GM23338 (cell line): ENCODE data around the gene MAPK8IP2. TPM values are rescaled to one million over a fixed set of nuclear protein-coding genes. Genes with fewer than 3 reads are reported as not detected.

Experiments used
- ATAC-seq: fragments of 200-7000 bp; cut with Tn5 transposase; 3 replicates; pipeline ENCODE4 v1.9.1; 2020
- DNase-seq: peaks from one replicate; pipeline ENCODE4 v3.0.0-alpha.2; 2015; ENCODE audit warnings: low spot score
- H2AFZ ChIP-seq: fragments of 200-600 bp; sonication (generic); 2 replicates; pipeline ENCODE4 v1.8.0; 2016; ENCODE audit warnings: antibody characterized with exemption, mild to moderate bottlenecking, moderate library complexity
- H3F3A ChIP-seq: fragments of 200-600 bp; sonication (generic); replicated peaks from 2 replicates; pipeline ENCODE4 v1.8.0; 2017; ENCODE audit warnings: antibody characterized with exemption, mixed run types, low read depth
- H3K27ac ChIP-seq: fragments of 200-600 bp; sonication (generic); 2 replicates; pipeline ENCODE4 v1.6.1; 2016; ENCODE audit warnings: low read depth
- H3K27me3 ChIP-seq: fragments of 200-600 bp; sonication (generic); 2 replicates; pipeline ENCODE4 v1.8.0; 2016; ENCODE audit warnings: mild to moderate bottlenecking, mixed run types, moderate library complexity; ENCODE audit not compliant: insufficient read depth
- H3K36me3 ChIP-seq: fragments of 200-600 bp; sonication (generic); 2 replicates; pipeline ENCODE4 v1.8.0; 2016; ENCODE audit warnings: mild to moderate bottlenecking; ENCODE audit not compliant: insufficient read depth
- H3K4me1 ChIP-seq: fragments of 200-600 bp; sonication (generic); 2 replicates; pipeline ENCODE4 v1.8.0; 2016; ENCODE audit warnings: mild to moderate bottlenecking, moderate library complexity; ENCODE audit not compliant: insufficient read depth
- H3K4me2 ChIP-seq: fragments of 200-600 bp; sonication (generic); 2 replicates; pipeline ENCODE4 v1.7.1; 2017; ENCODE audit warnings: mixed run types
- H3K4me3 ChIP-seq: fragments of 200-600 bp; sonication (generic); 2 replicates; pipeline ENCODE4 v1.6.1; 2016; ENCODE audit warnings: mixed run types
- H3K79me2 ChIP-seq: fragments of 200-600 bp; sonication (generic); replicated peaks from 2 replicates; pipeline ENCODE4 v1.8.0; 2017; ENCODE audit warnings: mild to moderate bottlenecking; ENCODE audit not compliant: insufficient read depth
- H3K9me2 ChIP-seq: fragments of 200-600 bp; sonication (generic); 2 replicates; pipeline ENCODE4 v1.8.0; 2017; ENCODE audit not compliant: insufficient read depth
- H4K20me1 ChIP-seq: fragments of 200-600 bp; sonication (generic); replicated peaks from 2 replicates; pipeline ENCODE4 v1.8.0; 2017; ENCODE audit warnings: mild to moderate bottlenecking; ENCODE audit not compliant: insufficient read depth
- H3K27ac Mint-ChIP-seq: 2 replicates; pipeline ENCODE4 v1.8.0; 2020; ENCODE audit warnings: inconsistent platforms, mild to moderate bottlenecking, moderate library complexity, mixed read lengths
- H3K27me3 Mint-ChIP-seq: 3 replicates; pipeline ENCODE4 v1.8.0; 2022; ENCODE audit warnings: low read depth, mild to moderate bottlenecking, moderate library complexity, mixed read lengths, inconsistent platforms; ENCODE audit not compliant: insufficient read depth, poor library complexity
- H3K36me3 Mint-ChIP-seq: 3 replicates; pipeline ENCODE4 v1.8.0; 2021; ENCODE audit warnings: low read depth, mild to moderate bottlenecking, inconsistent platforms, moderate library complexity, mixed read lengths
- H3K4me1 Mint-ChIP-seq: 3 replicates; pipeline ENCODE4 v1.8.0; 2020; ENCODE audit warnings: mild to moderate bottlenecking, inconsistent platforms, mixed read lengths
- H3K4me3 Mint-ChIP-seq: 3 replicates; pipeline ENCODE4 v1.8.0; 2021; ENCODE audit warnings: moderate library complexity, mild to moderate bottlenecking, inconsistent platforms, mixed read lengths
- H3K9me3 Mint-ChIP-seq: 3 replicates; pipeline ENCODE4 v1.8.0; 2020; ENCODE audit warnings: moderate library complexity, mild to moderate bottlenecking, inconsistent platforms, mixed read lengths
- CREB1 ChIP-seq: fragments of 250-450 bp; sonication (Bioruptor Pico); IDR thresholded peaks from 2 replicates; pipeline ENCODE4 v1.5.0; 2020; ENCODE audit warnings: low read depth, mild to moderate bottlenecking, moderate library complexity
- EZH2 ChIP-seq: fragments of 200-600 bp; sonication (generic); IDR thresholded peaks from one replicate; pipeline ENCODE4 v1.8.0; 2017; ENCODE audit warnings: antibody characterized with exemption, mild to moderate bottlenecking, low read depth; ENCODE audit not compliant: unreplicated experiment
- EZH2phosphoT487 ChIP-seq: fragments of 200-600 bp; sonication (generic); IDR thresholded peaks from one replicate; pipeline ENCODE4 v1.8.1; 2018; ENCODE audit warnings: antibody characterized with exemption; ENCODE audit not compliant: unreplicated experiment
- JUNB ChIP-seq: IDR thresholded peaks from one replicate; pipeline ENCODE4 v1.6.1; 2016; ENCODE audit warnings: antibody characterized with exemption; ENCODE audit not compliant: unreplicated experiment
- NANOG ChIP-seq: IDR thresholded peaks from 2 replicates; pipeline ENCODE4 v1.6.1; 2016; ENCODE audit warnings: antibody characterized with exemption, borderline replicate concordance
- POLR2AphosphoS5 ChIP-seq: IDR thresholded peaks from 2 replicates; pipeline ENCODE4 v1.6.1; 2016; ENCODE audit warnings: antibody characterized with exemption, low read depth
- STAT1 ChIP-seq: IDR thresholded peaks from one replicate; pipeline ENCODE4 v1.6.1; 2016; ENCODE audit warnings: antibody characterized with exemption; ENCODE audit not compliant: unreplicated experiment
- ZNF114 ChIP-seq: fragments of 250-450 bp; sonication (Bioruptor Pico); IDR thresholded peaks from 2 replicates; pipeline ENCODE4 v1.5.0; 2020; ENCODE audit warnings: mild to moderate bottlenecking, moderate library complexity
- ZNF331 ChIP-seq: fragments of 250-450 bp; sonication (Bioruptor Pico); IDR thresholded peaks from 2 replicates; pipeline ENCODE4 v1.5.0; 2020; ENCODE audit warnings: low read depth, mild to moderate bottlenecking, moderate library complexity
- polyA plus RNA-seq: library from polyadenylated mRNA; unstranded; fragments of >200 nt; fragmentation: Nextera tagmentation; extraction: Ambion mirVana; gene quantifications from 2 replicates; pipeline ENCODE4 v1.2.1, GENCODE V29; 2016
- total RNA-seq: library from RNA; depleted of rRNA; stranded (reverse); fragments of >200 nt; shearing (Covaris generic); gene quantifications from 2 replicates; pipeline ENCODE4 v1.2.3, GENCODE V29; 2014
- TF ChIP-seq, protein P1 (sequence below), 2 experiments: fragments of 200-600 bp in 1 of 2; sonication (generic) in 1 of 2; conservative IDR thresholded peaks; 2 replicates each; pipeline versions ENCODE4 v1.5.1 to v1.6.1; 2016 to 2017; ENCODE audit warnings: antibody characterized with exemption in 2 of 2, low read depth in 2 of 2, mild to moderate bottlenecking in 2 of 2, moderate library complexity in 1 of 2
- TF ChIP-seq, protein P2 (sequence below): IDR thresholded peaks from 2 replicates; pipeline ENCODE4 v1.6.1; 2016; ENCODE audit warnings: antibody characterized with exemption
- TF ChIP-seq, protein P3 (sequence below): IDR thresholded peaks from one replicate; pipeline ENCODE4 v1.6.1; 2018; ENCODE audit warnings: antibody characterized with exemption; ENCODE audit not compliant: unreplicated experiment
- TF ChIP-seq, protein P4 (sequence below): fragments of 250-450 bp; sonication (Bioruptor Pico); IDR thresholded peaks from 2 replicates; pipeline ENCODE4 v1.5.0; 2020; ENCODE audit warnings: mild to moderate bottlenecking, moderate library complexity

The MAPK8IP2 gene
- total and polyA plus RNA-seq, 2 experiments from 2014 or later: 0.15 to 3.5 TPM

DNA sequence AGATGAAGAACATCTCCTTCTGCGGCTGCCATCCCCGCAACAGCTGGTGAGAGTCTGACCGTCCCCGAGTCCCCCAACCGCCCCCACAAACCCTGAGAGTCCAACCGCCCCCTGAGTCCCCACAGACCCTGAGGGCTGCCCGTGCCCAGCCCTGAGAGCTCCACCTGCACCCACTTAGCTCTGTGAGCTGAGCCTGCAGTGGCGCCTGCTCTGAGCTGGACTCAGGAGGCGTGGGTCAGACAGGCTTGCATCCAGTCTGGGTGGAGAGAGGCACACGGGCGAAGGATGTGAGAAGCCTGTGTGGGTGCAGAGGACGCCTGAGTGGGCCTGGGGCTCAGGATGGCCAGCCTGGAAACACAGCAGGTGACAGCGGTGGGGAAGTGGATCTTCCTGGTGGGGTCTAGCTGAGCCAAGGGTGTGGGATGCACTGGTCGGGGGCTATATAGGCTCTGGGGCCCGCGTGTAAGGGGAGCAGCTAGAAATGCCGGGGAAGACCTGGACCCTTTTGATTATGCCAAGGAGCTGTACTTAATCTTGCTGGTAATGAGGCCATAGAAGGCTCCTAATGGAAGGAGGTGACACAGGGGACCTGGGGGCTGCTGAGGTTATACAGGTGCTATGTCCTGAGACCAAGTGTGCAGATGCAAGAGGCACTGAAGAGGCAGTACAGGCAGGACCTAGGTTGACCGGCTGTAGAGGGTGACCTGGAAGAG is 6.5 kb downstream of the MAPK8IP2 start:
- peaks cover 46% of the 10 kb centered on the region for H3K27me3 ChIP-seq
- H4K20me1 ChIP-seq: no peaks in the 10 kb centered on the region
- H3K4me2 ChIP-seq: no peak overlapping the region
- no peaks in the 10 kb centered on the region for H3K9me2 ChIP-seq
- TF ChIP-seq, protein P1, sequence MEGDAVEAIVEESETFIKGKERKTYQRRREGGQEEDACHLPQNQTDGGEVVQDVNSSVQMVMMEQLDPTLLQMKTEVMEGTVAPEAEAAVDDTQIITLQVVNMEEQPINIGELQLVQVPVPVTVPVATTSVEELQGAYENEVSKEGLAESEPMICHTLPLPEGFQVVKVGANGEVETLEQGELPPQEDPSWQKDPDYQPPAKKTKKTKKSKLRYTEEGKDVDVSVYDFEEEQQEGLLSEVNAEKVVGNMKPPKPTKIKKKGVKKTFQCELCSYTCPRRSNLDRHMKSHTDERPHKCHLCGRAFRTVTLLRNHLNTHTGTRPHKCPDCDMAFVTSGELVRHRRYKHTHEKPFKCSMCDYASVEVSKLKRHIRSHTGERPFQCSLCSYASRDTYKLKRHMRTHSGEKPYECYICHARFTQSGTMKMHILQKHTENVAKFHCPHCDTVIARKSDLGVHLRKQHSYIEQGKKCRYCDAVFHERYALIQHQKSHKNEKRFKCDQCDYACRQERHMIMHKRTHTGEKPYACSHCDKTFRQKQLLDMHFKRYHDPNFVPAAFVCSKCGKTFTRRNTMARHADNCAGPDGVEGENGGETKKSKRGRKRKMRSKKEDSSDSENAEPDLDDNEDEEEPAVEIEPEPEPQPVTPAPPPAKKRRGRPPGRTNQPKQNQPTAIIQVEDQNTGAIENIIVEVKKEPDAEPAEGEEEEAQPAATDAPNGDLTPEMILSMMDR (conservative IDR thresholded peaks at IDR 0.05; ENCODE audit: low read depth in 2 of 2): no peak
- TF ChIP-seq, protein P2, sequence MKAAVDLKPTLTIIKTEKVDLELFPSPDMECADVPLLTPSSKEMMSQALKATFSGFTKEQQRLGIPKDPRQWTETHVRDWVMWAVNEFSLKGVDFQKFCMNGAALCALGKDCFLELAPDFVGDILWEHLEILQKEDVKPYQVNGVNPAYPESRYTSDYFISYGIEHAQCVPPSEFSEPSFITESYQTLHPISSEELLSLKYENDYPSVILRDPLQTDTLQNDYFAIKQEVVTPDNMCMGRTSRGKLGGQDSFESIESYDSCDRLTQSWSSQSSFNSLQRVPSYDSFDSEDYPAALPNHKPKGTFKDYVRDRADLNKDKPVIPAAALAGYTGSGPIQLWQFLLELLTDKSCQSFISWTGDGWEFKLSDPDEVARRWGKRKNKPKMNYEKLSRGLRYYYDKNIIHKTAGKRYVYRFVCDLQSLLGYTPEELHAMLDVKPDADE: no peak
- TF ChIP-seq EZH2 (no peak), JUNB (no peak), CREB1 (CRISPR knock-in tag) (no peak), STAT1 (no peak), ZNF331 (no peak), EZH2phosphoT487 (no peak), NANOG (no peak), ZNF114 (CRISPR knock-in tag) (no peak), POLR2AphosphoS5 (no peak)
- TF ChIP-seq, protein P3, sequence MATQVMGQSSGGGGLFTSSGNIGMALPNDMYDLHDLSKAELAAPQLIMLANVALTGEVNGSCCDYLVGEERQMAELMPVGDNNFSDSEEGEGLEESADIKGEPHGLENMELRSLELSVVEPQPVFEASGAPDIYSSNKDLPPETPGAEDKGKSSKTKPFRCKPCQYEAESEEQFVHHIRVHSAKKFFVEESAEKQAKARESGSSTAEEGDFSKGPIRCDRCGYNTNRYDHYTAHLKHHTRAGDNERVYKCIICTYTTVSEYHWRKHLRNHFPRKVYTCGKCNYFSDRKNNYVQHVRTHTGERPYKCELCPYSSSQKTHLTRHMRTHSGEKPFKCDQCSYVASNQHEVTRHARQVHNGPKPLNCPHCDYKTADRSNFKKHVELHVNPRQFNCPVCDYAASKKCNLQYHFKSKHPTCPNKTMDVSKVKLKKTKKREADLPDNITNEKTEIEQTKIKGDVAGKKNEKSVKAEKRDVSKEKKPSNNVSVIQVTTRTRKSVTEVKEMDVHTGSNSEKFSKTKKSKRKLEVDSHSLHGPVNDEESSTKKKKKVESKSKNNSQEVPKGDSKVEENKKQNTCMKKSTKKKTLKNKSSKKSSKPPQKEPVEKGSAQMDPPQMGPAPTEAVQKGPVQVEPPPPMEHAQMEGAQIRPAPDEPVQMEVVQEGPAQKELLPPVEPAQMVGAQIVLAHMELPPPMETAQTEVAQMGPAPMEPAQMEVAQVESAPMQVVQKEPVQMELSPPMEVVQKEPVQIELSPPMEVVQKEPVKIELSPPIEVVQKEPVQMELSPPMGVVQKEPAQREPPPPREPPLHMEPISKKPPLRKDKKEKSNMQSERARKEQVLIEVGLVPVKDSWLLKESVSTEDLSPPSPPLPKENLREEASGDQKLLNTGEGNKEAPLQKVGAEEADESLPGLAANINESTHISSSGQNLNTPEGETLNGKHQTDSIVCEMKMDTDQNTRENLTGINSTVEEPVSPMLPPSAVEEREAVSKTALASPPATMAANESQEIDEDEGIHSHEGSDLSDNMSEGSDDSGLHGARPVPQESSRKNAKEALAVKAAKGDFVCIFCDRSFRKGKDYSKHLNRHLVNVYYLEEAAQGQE: no peak
- TF ChIP-seq, protein P4, sequence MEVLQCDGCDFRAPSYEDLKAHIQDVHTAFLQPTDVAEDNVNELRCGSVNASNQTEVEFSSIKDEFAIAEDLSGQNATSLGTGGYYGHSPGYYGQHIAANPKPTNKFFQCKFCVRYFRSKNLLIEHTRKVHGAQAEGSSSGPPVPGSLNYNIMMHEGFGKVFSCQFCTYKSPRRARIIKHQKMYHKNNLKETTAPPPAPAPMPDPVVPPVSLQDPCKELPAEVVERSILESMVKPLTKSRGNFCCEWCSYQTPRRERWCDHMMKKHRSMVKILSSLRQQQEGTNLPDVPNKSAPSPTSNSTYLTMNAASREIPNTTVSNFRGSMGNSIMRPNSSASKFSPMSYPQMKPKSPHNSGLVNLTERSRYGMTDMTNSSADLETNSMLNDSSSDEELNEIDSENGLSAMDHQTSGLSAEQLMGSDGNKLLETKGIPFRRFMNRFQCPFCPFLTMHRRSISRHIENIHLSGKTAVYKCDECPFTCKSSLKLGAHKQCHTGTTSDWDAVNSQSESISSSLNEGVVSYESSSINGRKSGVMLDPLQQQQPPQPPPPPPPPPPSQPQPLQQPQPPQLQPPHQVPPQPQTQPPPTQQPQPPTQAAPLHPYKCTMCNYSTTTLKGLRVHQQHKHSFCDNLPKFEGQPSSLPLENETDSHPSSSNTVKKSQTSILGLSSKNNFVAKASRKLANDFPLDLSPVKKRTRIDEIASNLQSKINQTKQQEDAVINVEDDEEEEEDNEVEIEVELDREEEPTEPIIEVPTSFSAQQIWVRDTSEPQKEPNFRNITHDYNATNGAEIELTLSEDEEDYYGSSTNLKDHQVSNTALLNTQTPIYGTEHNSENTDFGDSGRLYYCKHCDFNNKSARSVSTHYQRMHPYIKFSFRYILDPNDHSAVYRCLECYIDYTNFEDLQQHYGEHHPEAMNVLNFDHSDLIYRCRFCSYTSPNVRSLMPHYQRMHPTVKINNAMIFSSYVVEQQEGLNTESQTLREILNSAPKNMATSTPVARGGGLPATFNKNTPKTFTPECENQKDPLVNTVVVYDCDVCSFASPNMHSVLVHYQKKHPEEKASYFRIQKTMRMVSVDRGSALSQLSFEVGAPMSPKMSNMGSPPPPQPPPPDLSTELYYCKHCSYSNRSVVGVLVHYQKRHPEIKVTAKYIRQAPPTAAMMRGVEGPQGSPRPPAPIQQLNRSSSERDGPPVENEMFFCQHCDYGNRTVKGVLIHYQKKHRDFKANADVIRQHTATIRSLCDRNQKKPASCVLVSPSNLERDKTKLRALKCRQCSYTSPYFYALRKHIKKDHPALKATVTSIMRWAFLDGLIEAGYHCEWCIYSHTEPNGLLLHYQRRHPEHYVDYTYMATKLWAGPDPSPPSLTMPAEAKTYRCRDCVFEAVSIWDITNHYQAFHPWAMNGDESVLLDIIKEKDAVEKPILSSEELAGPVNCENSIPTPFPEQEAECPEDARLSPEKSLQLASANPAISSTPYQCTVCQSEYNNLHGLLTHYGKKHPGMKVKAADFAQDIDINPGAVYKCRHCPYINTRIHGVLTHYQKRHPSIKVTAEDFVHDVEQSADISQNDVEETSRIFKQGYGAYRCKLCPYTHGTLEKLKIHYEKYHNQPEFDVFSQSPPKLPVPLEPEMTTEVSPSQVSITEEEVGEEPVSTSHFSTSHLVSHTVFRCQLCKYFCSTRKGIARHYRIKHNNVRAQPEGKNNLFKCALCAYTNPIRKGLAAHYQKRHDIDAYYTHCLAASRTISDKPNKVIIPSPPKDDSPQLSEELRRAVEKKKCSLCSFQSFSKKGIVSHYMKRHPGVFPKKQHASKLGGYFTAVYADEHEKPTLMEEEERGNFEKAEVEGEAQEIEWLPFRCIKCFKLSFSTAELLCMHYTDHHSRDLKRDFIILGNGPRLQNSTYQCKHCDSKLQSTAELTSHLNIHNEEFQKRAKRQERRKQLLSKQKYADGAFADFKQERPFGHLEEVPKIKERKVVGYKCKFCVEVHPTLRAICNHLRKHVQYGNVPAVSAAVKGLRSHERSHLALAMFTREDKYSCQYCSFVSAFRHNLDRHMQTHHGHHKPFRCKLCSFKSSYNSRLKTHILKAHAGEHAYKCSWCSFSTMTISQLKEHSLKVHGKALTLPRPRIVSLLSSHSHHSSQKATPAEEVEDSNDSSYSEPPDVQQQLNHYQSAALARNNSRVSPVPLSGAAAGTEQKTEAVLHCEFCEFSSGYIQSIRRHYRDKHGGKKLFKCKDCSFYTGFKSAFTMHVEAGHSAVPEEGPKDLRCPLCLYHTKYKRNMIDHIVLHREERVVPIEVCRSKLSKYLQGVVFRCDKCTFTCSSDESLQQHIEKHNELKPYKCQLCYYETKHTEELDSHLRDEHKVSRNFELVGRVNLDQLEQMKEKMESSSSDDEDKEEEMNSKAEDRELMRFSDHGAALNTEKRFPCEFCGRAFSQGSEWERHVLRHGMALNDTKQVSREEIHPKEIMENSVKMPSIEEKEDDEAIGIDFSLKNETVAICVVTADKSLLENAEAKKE (CRISPR knock-in tag): no peak
- no peaks in the 10 kb centered on the region for H3K36me3 ChIP-seq
- no peaks in the 10 kb centered on the region for H3K79me2 ChIP-seq
- no peak overlapping the region for H2AFZ ChIP-seq
- no peaks in the 10 kb centered on the region; the same call in 1 of the 2 replicates for H3K4me1 ChIP-seq
- no peak overlapping the region for H3K4me3 Mint-ChIP-seq
- no peaks in the 10 kb centered on the region; the same call in 2 of the 3 replicates for H3K36me3 Mint-ChIP-seq
- DNase-seq (no peak), ATAC-seq (no peak)
- H3K27ac Mint-ChIP-seq: no peak overlapping the region
- H3K9me3 Mint-ChIP-seq: no peaks in the 10 kb centered on the region
- H3F3A ChIP-seq: no peaks in the 10 kb centered on the region
- peaks cover 52% of the 10 kb centered on the region for H3K27me3 Mint-ChIP-seq
- H3K27ac ChIP-seq: no peak overlapping the region
- H3K4me3 ChIP-seq: no peak overlapping the region
- H3K4me1 Mint-ChIP-seq: peaks cover 6% of the 10 kb centered on the region
